Epithelial cell of proximal tubule (primary cell): ENCODE data around the gene SMARCA5. TPM values are rescaled to one million over a fixed set of nuclear protein-coding genes. Genes with fewer than 3 reads are reported as not detected.
"Not testable (repeated sequence)": the region's sequence is repeated elsewhere in the genome, so short reads cannot be mapped to it uniquely, and the experiment has no call there.

Experiments
- DNase-seq: peaks from one replicate; pipeline ENCODE4 v3.0.0-alpha.2; 2011; ENCODE audit warnings: low read depth
- H3K4me3 ChIP-seq: 2 replicates; pipeline ENCODE4 v1.5.1; 2011; ENCODE audit warnings: low read depth, mild to moderate bottlenecking, low read length
- CTCF ChIP-seq: conservative IDR thresholded peaks from 2 replicates; pipeline ENCODE4 v1.5.1; 2012; ENCODE audit warnings: low read depth, mild to moderate bottlenecking, low read length
- total RNA-seq: library from RNA; depleted of rRNA; stranded (reverse); fragments of >200 nt; gene quantifications from 2 replicates; pipeline ENCODE4 v1.2.3, GENCODE V29; 2015

Gene SMARCA5
- total RNA-seq, 1 donor from 2014 or later: 39.5 TPM

GRCh38 chr4:143514169-143514495 is 630 bp downstream of the SMARCA5 start:
- DNase-seq: no peak
- peak overlapping the region; percentile 75 for H3K4me3 ChIP-seq
- no peak for TF ChIP-seq CTCF

- no peak for DNase-seq
- no peak for TF ChIP-seq CTCF
- peak overlapping the region; percentile 75 for H3K4me3 ChIP-seq
These were observed 995 bp downstream of the SMARCA5 start for GRCh38 chr4:143514497-143514896.

GRCh38 chr4:143514901-143515300 is 1.4 kb downstream of the SMARCA5 start:
- TF ChIP-seq CTCF: no peak
- DNase-seq: no peak
- peak overlapping the region; percentile 75 for H3K4me3 ChIP-seq

GRCh38 chr4:143515905-143516304 is 2.4 kb downstream of the SMARCA5 start:
- TF ChIP-seq CTCF: no peak
- DNase-seq: no peak
- H3K4me3 ChIP-seq: peak overlapping the region; percentile 75

GRCh38 chr4:143517764-143518163 is 4.3 kb downstream of the SMARCA5 start:
- TF ChIP-seq CTCF: no peak
- no peak for DNase-seq

GRCh38 chr4:143524211-143524610 is 10.7 kb downstream of the SMARCA5 start:
- DNase-seq: no peak
- no peak overlapping the region for H3K4me3 ChIP-seq
- no peak for TF ChIP-seq CTCF

More at GRCh38 chr4:143517764-143518163, 4.3 kb downstream of the SMARCA5 start:
- H3K4me3 ChIP-seq: no peak overlapping the region

- not testable (repeated sequence) for H3K4me3 ChIP-seq, DNase-seq
These were observed 14.5 kb downstream of the SMARCA5 start for GRCh38 chr4:143528046-143528445.

- no peak for DNase-seq
- peak; percentile 50 for TF ChIP-seq CTCF
- H3K4me3 ChIP-seq: no peak overlapping the region
These were observed 17.9 kb downstream of the SMARCA5 start for GRCh38 chr4:143531380-143531779.
